ENCODE measurements around the gene SCAMP4.
"Not testable (repeated sequence)": the region's sequence is repeated elsewhere in the genome, so short reads cannot be mapped to it uniquely, and the experiment has no call there.

GRCh38 chr19:1877280-1877660, 27.9 kb upstream of the SCAMP4 start:
- TF ChIP-seq CTCF (IDR thresholded peaks at IDR 0.05; ENCODE audit: poor library complexity, severe bottlenecking); EP300 (conservative IDR thresholded peaks at IDR 0.05; ENCODE audit: poor library complexity, severe bottlenecking); EZH2 (IDR thresholded peaks at IDR 0.05; ENCODE audit: borderline replicate concordance, insufficient read depth, low read length, poor library complexity, severe bottlenecking); RAD21 (conservative IDR thresholded peaks at IDR 0.05); REST (IDR thresholded peaks at IDR 0.05; ENCODE audit: borderline replicate concordance); SMC3 (conservative IDR thresholded peaks at IDR 0.05; ENCODE audit: poor library complexity); TAF1 (IDR thresholded peaks at IDR 0.05; ENCODE audit: low read depth): not testable (repeated sequence)
